Measurements from ENCODE around the gene USP5.

USP5 gene

GRCh38 chr12:6914246-6914946 is 62.4 kb downstream of the USP5 start, which contains the start of gene ENO2:
Gene ENO2 (plus strand): TSS chr12:6914580. CDS start chr12:6915833, 1,253 bp downstream.
- peak; percentile 68 for DNase-seq (ENCODE audit: low read depth, low spot score)

- no peak for DNase-seq (ENCODE audit: low read depth, low spot score)
Measured at GRCh38 chr12:6914947-6915788, 63.2 kb downstream of the USP5 start.

DNA sequence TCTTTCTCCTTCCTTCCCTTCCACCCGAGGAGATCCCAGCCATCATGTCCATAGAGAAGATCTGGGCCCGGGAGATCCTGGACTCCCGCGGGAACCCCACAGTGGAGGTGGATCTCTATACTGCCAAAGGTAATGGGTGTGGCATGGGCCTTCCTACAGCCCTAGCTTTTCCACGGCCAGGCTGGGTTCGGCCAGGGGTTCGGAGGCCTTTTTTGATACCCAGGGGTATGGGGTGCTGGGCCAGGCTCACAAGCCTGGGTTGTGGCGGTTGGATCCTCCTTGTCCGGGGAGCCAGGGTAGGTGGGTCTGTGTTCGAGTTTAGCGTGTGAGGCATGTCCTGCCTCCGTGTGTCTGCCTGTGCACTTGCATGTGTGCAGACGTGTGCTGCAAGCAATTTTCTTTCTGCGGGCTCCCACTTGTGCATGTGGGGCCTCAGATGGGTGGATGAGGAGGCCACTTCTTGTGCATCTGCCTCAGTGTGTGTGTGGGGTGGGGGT is 63.9 kb downstream of the USP5 start:
- DNase-seq (ENCODE audit: low read depth, low spot score), result no peak
